IPS-15b (cell line): Measurements from ENCODE around the gene EPS8L1.

ENCODE experiments used
- H3K27me3 ChIP-seq: one replicate; pipeline ENCODE4 v1.6.1; 2013; ENCODE audit warnings: low read length; ENCODE audit not compliant: control insufficient read depth, insufficient read depth
- H3K36me3 ChIP-seq: one replicate; pipeline ENCODE4 v1.6.1; 2013; ENCODE audit warnings: low read length; ENCODE audit not compliant: control insufficient read depth, insufficient read depth
- H3K4me1 ChIP-seq: one replicate; pipeline ENCODE4 v1.6.1; 2013; ENCODE audit warnings: mild to moderate bottlenecking, low read length; ENCODE audit not compliant: control insufficient read depth, insufficient read depth
- H3K4me3 ChIP-seq: one replicate; pipeline ENCODE4 v1.5.1; 2013; ENCODE audit warnings: low read depth, low read length
- H3K9ac ChIP-seq: one replicate; pipeline ENCODE4 v1.6.1; 2013; ENCODE audit warnings: low read depth, mild to moderate bottlenecking, low read length
- H3K9me3 ChIP-seq: one replicate; pipeline ENCODE4 v1.6.1; 2013; ENCODE audit warnings: mild to moderate bottlenecking, low read length; ENCODE audit not compliant: control insufficient read depth, insufficient read depth

The EPS8L1 gene

GRCh38 chr19:55041244-55041626, 34.4 kb upstream of the EPS8L1 start:
- Histone ChIP-seq H3K4me3 (no peak overlapping the region), H3K9ac (no peak overlapping the region), H3K4me1 (no peaks in the 10 kb centered on the region), H3K9me3 (no peaks in the 10 kb centered on the region), H3K36me3 (peaks cover 24% of the 10 kb centered on the region), H3K27me3 (no peaks in the 10 kb centered on the region)

GRCh38 chr19:55041627-55042343, 33.9 kb upstream of the EPS8L1 start:
- Histone ChIP-seq H3K9me3 (no peaks in the 10 kb centered on the region), H3K4me3 (no peak overlapping the region), H3K36me3 (peaks cover 28% of the 10 kb centered on the region), H3K9ac (no peak overlapping the region), H3K4me1 (no peaks in the 10 kb centered on the region), H3K27me3 (no peaks in the 10 kb centered on the region)

- Histone ChIP-seq H3K9me3 (no peaks in the 10 kb centered on the region), H3K9ac (no peak overlapping the region), H3K4me3 (no peak overlapping the region), H3K27me3 (no peaks in the 10 kb centered on the region), H3K36me3 (peaks cover 34% of the 10 kb centered on the region), H3K4me1 (no peaks in the 10 kb centered on the region)
Observed at GRCh38 chr19:55042344-55042678, 33.4 kb upstream of the EPS8L1 start.

- H3K27me3 ChIP-seq = no peaks in the 10 kb centered on the region
- no peaks in the 10 kb centered on the region for H3K9me3 ChIP-seq
- peaks cover 37% of the 10 kb centered on the region for H3K36me3 ChIP-seq
- no peaks in the 10 kb centered on the region for H3K4me1 ChIP-seq
- no peak overlapping the region for H3K9ac ChIP-seq
- H3K4me3 ChIP-seq = no peak overlapping the region
Observed at GRCh38 chr19:55042688-55043087, 33.0 kb upstream of the EPS8L1 start.

- Histone ChIP-seq H3K9me3 (no peaks in the 10 kb centered on the region), H3K36me3 (peaks cover 53% of the 10 kb centered on the region), H3K4me3 (no peak overlapping the region), H3K9ac (no peak overlapping the region), H3K27me3 (no peaks in the 10 kb centered on the region), H3K4me1 (no peaks in the 10 kb centered on the region)
Observed at GRCh38 chr19:55044286-55044685, 31.4 kb upstream of the EPS8L1 start.

- no peak overlapping the region for H3K9ac ChIP-seq
- H3K9me3 ChIP-seq = no peaks in the 10 kb centered on the region
- H3K27me3 ChIP-seq = no peaks in the 10 kb centered on the region
- H3K4me3 ChIP-seq = no peak overlapping the region
- H3K4me1 ChIP-seq = no peaks in the 10 kb centered on the region
- H3K36me3 ChIP-seq = peaks cover 56% of the 10 kb centered on the region
Observed at GRCh38 chr19:55044771-55045716, 30.6 kb upstream of the EPS8L1 start.

- Histone ChIP-seq H3K27me3 (no peaks in the 10 kb centered on the region), H3K9me3 (no peaks in the 10 kb centered on the region), H3K9ac (no peak overlapping the region), H3K4me3 (no peak overlapping the region), H3K36me3 (peaks cover 64% of the 10 kb centered on the region), H3K4me1 (no peaks in the 10 kb centered on the region)
Observed at GRCh38 chr19:55046975-55047622, 28.6 kb upstream of the EPS8L1 start.

GRCh38 chr19:55047951-55048350, 27.7 kb upstream of the EPS8L1 start:
- peaks cover 64% of the 10 kb centered on the region for H3K36me3 ChIP-seq
- H3K4me3 ChIP-seq = no peak overlapping the region
- H3K4me1 ChIP-seq = no peaks in the 10 kb centered on the region
- H3K9me3 ChIP-seq = no peaks in the 10 kb centered on the region
- H3K27me3 ChIP-seq = no peaks in the 10 kb centered on the region
- no peak overlapping the region for H3K9ac ChIP-seq

GRCh38 chr19:55048446-55048845, 27.2 kb upstream of the EPS8L1 start:
- no peak overlapping the region for H3K4me3 ChIP-seq
- H3K9ac ChIP-seq = no peak overlapping the region
- no peaks in the 10 kb centered on the region for H3K9me3 ChIP-seq
- H3K27me3 ChIP-seq = no peaks in the 10 kb centered on the region
- H3K36me3 ChIP-seq = peaks cover 63% of the 10 kb centered on the region
- H3K4me1 ChIP-seq = no peaks in the 10 kb centered on the region

GRCh38 chr19:55050749-55051532, 24.7 kb upstream of the EPS8L1 start:
- Histone ChIP-seq H3K4me1 (no peaks in the 10 kb centered on the region), H3K4me3 (no peak overlapping the region), H3K36me3 (peaks cover 58% of the 10 kb centered on the region), H3K9ac (no peak overlapping the region), H3K9me3 (no peaks in the 10 kb centered on the region), H3K27me3 (no peaks in the 10 kb centered on the region)

- H3K9ac ChIP-seq = no peak overlapping the region
- H3K36me3 ChIP-seq = peaks cover 37% of the 10 kb centered on the region
- H3K27me3 ChIP-seq = no peaks in the 10 kb centered on the region
- H3K4me1 ChIP-seq = no peaks in the 10 kb centered on the region
- H3K9me3 ChIP-seq = no peaks in the 10 kb centered on the region
- H3K4me3 ChIP-seq = no peak overlapping the region
Observed at GRCh38 chr19:55053735-55054134, 21.9 kb upstream of the EPS8L1 start.
